GM12892 (cell line): ENCODE results near the gene XYLT1.

Experiments used
- POLR2A ChIP-seq: IDR thresholded peaks from 2 replicates; pipeline ENCODE4 v1.6.1; 2011; ENCODE audit warnings: low read depth, low read length, control low read depth
- POLR2AphosphoS5 ChIP-seq: IDR thresholded peaks from 2 replicates; pipeline ENCODE4 v1.6.1; 2011; ENCODE audit warnings: low read depth, low read length, control low read depth
- TAF1 ChIP-seq: IDR thresholded peaks from 2 replicates; pipeline ENCODE4 v1.6.1; 2011; ENCODE audit warnings: low read depth, mild to moderate bottlenecking, control low read depth, low read length, borderline replicate concordance

DNA sequence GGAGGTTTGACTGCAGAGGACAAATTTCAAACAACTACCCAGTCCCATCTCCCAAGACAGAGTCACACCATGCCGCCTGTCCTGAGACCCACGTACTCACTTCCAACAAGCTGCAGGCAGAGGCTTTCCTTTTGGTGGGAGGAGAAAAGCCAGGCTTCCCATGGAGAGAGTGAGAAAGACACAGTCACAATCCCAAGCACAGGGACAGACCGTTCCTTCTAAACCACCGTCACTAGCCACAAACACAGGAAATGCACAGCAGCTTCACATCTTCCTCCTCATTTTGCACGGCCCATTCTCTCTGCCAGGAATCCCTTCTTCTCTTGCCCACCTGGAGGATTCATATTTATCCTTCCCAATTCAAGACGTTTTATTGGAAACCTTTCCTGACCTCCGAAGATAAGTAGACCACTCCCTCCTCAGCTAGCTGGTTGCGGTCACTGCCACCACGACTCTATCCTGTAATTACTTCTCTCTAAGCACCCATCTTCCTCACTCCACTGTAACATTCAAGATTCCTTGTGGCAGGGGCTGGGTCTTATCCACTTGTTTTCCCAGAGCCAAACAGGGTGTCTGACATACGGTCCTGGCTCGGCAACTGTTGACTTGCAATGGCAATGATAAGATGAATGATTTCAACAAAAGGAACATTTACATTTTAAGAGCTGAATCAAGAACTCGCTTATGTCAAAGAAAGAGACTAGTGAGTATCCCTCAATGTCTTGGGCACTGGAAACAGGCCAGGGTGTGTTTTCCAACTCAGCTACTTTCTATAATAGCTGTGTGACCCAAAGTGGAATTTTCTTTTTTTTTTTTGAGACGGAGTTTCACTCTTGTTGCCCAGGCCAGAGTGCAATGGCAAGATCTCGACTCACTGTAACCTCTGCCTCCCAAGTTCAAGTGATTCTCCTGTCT, 87.6 kb downstream of the XYLT1 start:
- TF ChIP-seq POLR2A (no peak), POLR2AphosphoS5 (no peak), TAF1 (no peak)
